Smooth muscle cell of the brain vasculature (primary cell): ENCODE data around the gene SGSH.
"Not testable (repeated sequence)": the region's sequence is repeated elsewhere in the genome, so short reads cannot be mapped to it uniquely, and the experiment has no call there.

ENCODE experiments used
- DNase-seq: peaks from one replicate; pipeline ENCODE4 v3.0.0-alpha.2; 2012; ENCODE audit warnings: low read depth, low spot score

The SGSH gene

DNA sequence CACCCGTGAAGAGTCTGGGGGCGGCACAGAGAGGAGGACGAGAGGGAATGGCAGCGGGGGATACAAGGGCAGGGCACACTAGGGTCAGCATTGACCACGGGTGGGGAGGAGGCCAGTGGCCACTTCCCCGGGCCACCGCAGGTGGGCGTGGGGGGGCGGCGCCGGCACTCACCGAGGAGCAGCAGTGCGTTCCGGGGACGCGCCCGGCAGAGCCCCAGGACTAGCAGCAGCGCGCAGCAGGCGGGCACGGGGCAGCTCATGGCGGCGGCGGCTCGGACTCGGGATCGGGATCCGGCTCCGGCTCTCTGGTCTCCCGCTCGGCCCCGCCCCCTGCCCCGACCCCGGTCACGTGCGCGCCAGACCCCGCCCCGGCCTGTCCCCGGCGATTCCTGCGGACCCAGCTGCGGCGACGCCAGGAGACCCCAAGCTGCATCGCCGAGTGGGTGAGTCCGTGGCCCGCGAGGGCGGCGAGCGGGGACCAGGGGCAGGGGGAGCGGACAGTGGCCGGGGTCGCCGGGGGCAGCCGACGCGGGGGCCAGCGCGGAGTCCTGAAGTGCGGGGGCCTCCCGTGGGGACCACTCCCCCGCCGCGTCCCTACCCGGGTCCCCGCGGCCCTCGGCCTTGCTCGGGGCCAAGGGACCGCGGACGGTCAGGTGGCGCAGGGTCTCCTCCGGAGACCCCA lies at the start of gene SGSH, which contains the start of gene SLC26A11:
Gene SGSH, minus strand, starts transcription at position 280 of the 682 bp plus-strand sequence. Its CDS starts 20 bp downstream, at position 260.
Gene SLC26A11, plus strand, starts transcription at position 374 of the 682 bp plus-strand sequence. CDS start 1,134 bp downstream, outside the sequence.
- no peak for DNase-seq

DNA sequence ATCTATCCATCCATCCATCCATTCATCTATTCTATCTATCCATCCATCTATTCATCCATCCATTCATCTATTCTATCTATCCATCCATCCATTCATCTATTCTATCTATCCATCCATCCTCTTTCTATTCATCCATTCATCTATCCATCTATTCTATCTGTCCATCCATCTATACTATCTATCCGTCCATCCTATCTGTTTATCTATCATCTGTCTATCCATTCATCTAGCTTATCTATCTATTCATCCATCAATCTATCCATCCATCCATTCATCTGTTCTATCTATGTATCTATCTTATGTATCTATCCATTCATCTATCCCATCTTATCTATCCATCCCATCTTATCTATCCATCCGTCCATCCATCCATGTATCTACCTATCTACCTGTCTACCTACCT lies 49.3 kb upstream of the SGSH start:
- no peak for DNase-seq

DNA sequence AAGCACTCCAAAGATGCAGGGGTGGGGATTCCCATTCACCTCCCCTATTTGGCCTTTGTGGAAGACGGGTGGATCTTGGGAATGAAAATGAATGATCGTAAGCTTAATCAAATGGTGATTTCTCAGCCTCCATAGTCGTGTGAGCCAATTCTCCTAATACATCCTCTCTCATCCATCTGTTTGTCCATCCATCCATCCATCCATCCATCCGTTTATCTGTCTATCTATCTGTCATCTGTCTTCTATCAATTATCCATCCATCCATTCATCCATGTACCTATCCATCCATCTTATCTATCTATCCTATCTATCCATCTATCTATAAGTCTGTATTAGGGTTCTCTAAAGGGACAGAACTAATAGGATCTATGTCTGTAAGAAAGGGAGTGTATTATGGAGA lies 48.3 kb upstream of the SGSH start:
- DNase-seq = no peak

DNA sequence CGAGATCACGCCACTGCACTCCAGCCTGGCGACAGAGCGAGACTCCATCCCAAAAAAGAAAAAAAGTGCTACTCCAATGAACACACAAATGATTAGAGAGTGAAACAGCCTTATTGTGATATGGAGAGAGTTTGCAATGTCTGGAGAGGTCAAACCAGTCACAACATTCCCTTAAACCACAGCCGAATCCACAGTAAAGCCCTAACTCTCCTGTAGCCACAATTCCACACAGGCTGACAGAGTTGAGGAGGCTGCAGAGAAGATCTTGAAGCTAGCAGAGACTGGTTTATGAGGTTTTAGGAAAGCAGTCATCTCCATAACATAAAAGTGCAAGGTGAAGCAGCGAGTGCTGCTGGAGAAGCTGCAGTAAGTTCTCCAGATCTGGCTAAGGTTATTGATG lies 47.3 kb upstream of the SGSH start:
- DNase-seq = no peak

DNA sequence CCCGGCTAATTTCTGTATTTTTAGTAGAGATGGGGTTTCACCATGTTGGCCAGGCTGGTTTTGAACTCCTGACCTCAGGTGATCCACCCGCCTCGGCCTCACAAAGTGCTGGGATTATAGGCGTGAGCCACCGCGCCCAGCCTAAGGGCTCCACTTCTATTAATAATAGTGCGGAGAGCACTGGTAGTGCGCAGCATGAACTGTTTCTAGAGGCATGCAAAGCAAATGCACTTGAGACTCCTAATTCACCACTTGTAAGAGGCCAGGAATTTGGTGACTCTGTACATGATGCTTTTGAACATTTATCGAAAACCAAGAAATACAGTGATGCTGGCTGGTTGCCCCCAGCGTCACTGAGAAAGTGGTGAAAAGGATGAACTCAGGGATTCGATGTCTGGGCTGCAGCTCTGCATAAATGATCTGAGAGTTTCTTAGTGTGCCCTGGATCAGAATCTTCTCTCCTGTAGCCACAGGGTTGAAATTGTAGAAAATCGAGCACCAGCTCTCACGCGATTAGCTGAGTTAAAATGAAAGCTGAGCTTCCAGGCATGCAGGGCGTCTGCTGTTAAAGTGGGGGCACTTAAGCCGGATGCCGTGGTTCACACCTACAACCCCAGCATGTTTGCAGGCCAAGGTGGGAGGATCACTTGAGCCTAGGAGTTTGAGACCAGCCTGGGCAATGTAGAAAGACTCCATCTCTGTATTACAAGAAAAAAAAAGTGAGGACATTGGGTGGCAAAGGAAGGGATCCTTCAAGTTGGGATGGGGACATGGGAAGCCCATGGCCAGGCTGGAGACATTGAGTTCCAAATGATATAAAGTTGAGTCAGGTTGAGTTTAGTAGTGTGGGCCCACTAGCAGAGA lies 45.3 kb upstream of the SGSH start:
- no peak for DNase-seq

DNA sequence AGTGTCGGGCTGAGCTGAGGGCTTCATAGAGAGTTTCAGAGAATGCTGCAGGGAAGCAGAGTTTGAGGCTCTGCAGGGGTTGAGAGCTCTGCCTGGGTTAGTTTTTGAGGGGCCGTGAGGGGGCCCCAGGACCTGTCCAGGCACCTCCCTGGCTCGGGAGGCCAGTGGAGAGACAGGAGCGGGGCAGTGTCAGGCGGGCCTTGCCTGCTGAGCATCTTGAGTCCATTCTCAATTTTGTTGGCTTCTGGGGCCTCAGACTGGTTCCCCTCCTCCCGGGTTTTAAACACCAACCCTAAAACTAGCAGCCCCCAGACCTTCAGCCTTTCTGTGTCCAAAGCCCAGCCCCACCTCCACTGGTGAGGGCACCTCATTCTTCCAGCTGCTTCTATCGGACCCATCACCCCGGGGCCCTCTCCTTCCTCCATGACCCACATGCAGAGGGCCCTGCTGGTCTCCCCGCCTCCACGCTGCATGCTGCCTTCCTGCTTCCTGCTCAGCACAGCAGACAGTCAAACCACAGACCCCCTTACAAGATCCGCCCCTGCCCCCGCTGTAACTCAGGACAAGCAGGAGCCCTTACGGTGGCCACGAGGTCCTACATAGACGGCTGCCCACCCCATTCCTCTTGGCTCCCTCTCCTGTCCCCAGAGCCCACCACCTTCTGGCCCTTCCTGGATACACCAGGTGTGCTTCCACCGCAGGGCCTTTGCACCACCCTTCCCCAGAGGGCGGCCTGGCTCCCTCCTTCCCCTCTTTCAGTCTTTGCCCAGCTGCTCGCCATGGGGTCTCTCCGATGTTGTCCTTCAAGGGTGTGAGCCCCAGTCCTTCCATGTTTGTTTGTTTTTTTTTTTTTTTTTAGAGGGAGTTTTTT lies 44.3 kb upstream of the SGSH start:
- DNase-seq = no peak

DNA sequence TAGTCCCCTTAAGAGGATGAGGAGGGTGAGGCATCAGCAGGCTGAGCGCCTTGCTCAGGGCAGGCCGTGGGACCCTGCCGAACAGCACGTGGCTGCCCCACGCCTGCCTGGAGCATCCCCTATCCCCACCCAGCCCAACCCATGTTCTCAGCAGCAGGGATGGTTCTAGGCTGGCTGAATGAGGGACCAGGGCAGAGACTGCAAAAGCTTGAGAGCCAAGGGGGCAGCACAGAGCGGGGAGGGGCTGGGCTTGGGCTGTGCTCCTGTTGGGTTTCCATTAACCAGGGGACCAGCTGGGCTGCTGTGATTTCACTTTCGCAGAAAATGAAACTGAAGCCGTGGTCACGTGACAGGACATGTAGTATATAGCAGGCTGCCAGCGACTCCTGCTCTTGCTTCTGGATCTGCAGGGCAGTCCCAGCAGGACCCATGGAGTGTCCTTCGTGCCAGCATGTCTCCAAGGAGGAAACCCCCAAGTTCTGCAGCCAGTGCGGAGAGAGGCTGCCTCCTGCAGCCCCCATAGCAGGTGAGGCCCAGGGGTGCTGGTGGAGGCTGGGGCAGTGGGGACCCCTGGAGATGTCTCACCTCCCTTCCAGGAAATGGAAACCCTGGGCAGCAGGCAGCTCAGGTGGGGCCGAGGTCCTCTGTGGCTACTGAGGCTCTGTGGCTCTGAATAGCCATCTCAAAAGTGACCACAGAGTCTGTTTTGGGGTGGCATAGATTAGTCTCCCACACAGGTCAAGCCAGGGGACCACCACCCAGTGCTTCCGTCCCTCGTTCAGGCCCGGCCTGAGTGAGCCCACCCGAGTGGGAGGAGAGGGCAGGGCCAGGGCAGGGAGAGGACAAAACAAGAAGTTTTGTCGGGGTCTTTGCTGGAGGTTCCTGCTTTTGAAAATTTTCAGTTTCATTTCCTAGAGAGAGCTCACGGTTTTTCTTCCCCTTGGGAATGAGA lies 43.4 kb upstream of the SGSH start:
- DNase-seq = peak; percentile 83

DNA sequence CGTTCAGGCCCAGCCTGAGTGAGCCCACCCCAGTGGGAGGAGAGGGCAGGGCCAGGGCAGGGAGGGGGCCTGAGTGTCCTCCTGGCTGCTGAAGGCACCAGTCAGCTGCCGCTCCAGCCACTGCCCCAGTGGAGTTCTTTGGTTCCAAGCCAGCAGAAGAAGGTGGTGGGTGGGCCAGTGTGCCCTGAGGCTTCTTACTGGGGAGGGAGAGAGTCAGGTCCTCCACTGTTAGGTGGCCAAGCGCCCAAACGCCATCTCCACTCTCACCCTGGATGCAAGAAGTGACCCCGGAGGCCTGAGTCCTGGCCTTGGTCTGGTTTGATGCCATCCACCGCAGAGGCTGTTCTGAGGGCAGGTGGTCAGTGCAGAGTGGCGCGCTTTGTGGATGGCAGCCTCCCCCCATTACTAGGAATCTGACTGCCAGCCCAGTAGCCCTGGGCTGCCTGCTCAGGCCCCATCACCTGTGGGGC lies 42.7 kb upstream of the SGSH start:
- DNase-seq = no peak

DNA sequence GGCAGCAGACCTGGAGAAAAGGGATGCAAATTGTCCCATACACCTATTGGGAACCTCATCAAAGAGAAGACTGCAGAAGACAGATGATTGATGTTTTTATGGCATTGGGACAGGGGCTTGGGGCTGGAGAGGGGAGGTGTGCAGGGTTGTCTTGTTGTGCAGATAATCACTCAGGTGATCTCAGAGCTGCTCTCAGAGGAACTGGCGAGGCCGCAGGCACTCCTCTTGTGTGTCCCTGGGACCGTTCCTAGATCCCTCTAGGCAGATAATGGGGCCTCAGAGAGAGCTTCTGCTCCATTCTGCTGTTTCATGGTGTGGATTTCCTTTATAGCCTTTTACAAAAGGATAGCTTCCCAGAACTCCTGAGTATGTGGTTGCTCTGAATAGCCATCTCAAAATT lies 42.2 kb upstream of the SGSH start:
- DNase-seq = no peak

DNA sequence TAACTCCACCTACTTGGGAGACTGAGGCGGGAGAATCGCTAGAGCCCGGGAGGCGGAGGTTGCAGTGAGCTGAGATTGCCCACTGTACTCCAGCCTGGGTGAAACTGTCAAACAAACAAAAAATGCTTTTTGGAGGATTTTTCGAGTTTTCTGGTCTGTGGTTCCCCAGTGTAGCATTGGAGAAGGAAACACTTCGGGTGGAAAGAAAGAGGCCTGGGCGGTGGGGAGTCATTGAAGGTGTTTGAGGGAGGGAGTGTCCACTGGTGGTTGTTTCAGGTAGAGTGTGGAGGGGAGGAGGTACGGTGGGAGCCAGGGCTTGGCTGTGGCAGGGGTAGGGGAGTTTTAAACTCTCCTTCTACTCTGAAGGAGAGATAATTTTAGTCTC lies 41.8 kb upstream of the SGSH start:
- no peak for DNase-seq

DNA sequence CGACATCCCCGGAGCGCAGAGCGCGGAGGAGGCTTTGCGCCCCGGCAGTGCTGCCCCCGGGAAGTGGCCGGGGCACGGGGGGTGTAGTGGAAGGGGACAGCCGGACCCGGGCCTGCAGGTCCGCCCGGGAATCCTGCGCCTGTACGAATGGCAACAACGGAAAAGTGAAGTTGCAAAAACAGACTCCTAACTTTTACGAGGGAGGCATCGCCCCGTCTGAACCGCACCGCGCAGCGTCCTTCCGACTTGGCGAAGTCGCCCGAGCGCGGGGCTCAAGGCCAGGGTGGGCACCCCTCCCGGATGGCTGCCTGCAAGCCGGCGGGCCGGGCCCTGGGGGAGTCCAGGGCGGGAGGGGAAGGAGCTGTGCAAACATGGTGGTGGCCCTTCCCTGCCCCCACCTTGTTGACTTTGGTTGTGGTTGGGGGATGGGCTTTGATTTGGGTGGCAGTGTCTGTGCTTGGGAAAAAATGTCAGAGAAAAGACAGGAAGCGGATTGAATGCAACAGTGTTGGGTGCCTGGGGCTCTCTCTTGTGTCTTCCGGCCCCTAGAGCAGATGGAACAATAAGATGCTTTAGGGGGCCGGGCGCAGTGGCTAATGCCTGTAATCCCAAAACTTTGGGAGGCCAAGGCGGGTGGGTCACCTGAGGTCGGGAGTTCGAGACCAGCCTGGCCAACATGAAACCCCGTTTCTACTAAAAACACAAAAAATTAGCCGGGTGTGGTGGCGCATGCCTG lies 41.2 kb upstream of the SGSH start:
- no peak for DNase-seq

DNA sequence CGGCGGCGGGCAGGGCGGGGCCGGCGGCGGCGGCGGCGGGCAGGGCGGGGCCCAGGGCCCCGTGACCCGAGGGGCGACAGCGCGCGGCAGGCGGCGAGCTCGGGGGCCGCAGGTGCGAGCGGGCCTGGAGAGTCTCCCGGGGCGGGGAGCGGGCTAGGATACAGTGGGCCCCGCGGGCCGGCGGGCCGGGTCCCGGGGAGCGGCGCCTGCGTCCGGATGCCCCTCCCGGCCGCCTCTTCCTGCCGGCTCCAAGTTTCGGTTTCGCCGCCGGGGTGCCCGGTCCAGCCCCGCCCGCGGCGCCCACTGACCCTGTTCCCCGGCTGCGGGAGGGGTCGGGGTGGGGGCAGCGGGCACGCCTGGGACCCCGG lies 40.6 kb upstream of the SGSH start, which contains the start of gene RNF213:
Gene RNF213, plus strand, starts transcription at position 62 of the 368 bp plus-strand sequence. CDS start 2,830 bp downstream, outside the sequence.
- DNase-seq = no peak

DNA sequence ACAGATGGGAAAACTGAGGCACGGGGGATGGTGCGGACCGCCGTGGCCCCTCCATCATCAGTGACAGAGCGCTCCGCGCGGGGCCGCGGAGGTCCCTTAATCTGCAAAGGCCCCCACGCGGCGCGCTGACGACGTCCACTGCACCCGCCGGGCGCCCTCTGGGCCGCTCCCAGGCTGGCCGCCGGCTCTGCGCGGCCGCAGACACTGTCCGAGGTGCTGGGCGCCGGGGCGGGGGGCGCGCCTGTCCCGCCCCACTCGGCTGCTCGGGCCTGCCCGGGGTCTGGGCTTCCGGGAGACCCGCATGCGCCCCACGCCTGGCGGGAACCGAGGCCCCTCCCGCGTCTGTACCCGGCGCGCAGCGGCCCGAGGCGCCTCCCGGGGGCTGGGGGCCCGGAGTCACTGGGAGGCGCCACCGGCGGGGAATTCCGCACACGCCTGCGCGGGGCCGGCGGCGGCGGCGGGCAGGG lies 40.0 kb upstream of the SGSH start:
- DNase-seq = no peak

DNA sequence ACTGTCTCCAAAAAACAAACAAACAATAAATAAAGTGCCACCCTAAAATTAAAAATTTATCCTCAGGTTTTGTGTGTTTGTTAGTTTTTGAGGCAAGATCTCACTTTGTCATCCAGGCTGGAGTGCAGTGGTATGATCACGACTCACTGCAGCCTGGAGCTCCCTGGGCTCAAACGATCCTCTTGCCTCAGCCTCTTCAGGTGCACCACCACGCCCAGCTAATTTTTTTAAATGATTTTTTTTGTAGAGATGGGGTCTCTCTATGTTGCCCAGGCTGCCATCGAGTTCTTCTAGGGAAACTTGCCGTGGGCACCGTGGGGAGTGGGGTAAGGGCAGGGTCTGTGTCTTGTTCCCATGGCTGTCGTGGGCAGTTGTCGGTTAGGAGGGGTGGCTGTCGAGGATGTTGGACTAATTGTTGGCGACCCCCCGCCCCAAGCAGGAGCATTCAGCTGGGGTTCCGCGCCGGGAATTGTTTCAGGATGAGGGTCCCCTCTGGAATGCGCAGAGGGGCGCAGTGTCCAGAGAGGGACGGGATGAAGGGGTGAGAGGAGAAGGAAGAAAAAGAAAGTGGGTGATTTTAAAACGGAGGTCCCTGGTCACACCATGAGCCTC lies 39.4 kb upstream of the SGSH start:
- no peak for DNase-seq

DNA sequence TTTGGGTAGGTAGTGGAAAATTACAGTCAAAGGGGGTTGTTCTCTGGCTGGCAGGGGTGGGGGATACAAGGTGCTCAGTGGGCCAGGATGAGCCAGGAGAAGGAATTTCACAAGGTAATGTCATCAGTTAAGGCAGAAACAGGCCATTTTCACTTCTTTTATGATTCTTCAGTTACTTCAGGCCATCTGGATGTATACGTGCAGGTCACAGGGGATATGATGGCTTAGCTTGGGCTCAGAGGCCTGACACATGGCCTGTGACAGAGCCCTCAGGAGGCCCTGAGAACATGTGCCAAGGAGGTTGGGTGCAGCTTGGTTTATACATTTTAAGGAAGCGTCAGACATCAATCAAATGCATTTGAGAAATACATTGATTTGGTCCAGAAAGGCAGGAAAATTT lies 38.2 kb upstream of the SGSH start:
- DNase-seq = not testable (repeated sequence)

DNA sequence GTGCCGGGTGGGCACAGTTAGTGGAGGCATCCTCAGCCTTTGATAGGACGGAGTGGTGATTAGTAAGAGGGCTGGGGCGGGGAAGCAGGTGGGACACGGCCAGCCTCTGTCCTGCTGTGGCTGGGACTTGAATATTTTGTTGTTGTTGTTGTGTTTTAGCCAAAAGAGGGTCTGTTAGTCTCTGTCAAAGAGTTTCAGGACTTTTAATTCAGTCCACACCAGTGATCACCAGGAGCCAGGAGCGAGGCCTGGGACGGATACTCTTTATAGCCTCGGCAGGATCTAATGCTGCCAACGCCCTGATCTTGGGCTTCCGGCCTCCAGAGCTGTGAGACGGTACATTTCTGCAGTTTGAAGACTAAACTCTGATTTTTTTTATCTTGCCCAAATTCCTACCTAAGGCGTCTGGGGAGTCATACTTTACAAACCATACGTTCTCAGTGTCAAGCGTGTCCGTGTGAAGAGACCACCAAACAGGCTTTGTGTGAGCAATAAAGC lies 37.6 kb upstream of the SGSH start:
- no peak for DNase-seq

DNA sequence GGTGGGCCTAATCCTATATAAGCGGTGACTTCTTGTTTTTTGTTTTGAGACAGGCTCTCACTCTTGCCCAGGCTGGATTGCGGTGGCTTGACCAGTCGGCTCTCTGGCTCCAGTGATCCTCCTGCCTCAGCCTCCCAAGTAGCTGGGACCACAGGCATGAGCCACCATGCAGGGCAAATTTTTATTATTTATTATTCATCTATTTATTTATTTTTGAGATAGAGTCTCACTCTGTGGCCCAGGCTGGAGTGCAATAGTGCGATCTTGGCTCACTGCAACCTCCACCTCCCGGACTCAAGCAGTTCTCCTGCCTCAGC lies 35.9 kb upstream of the SGSH start:
- no peak for DNase-seq

DNA sequence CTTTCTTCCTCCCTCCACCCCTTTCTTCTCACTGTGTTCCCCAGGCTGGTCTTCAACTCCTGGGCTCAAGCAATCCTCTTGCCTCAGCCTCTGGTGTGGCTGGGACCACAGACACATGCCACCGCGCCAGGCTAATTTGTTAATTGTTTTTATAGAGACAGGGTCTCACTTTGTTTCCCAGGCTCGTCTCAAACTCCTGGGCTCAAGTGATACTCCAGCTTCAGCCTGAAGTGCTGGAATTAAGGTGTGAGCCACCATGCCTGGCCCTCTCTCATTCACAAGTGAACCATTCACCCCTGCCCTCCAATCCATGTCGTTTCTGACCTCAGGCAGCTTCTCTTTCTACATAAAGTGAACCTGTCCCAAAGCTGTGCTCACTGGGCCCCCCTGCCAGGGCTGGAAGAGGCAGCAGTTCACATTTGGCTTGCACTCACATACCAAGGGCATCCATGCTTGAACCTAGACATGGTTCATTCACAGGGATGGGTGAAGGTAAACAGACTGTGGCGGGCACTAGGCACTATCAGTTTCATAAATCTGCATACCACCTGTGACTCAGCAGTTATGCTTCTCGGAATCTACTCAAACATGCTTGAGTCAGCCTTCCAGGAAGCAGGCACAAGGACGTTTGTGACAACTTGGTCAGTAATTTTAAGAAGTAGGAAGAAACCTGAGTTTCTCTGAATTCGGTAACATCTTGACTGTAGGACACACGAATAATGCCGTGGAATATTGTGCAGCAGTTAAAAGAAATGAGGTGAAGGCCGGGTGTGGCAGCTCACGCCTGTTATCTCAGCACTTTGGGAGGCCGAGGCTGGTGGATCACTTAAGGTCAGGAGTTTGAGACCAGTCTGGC lies 34.5 kb upstream of the SGSH start:
- DNase-seq = peak; percentile 28
